WTC11 (cell line): Measurements from ENCODE around the gene WRAP73. TPM values are rescaled to one million over a fixed set of nuclear protein-coding genes. Genes with fewer than 3 reads are reported as not detected.

ENCODE experiments used
- ATAC-seq: fragments of 200-7000 bp; cut with Tn5 transposase; 2 replicates; pipeline ENCODE4 v1.10.0; 2021; ENCODE audit warnings: mild to moderate bottlenecking, moderate library complexity
- CTCF ChIA-PET: fragments of 300-600 bp; sonication (Branson Sonifier 250); formaldehyde crosslinking; loops from one replicate; lab custom pipeline; 2021; ENCODE audit warnings: antibody characterized with exemption; lab: Charles Lee
- POLR2A ChIA-PET: fragments of 350-600 bp; sonication (Branson Sonifier 250); formaldehyde crosslinking; loops from one replicate; lab custom pipeline; 2021; ENCODE audit warnings: antibody characterized with exemption; lab: Charles Lee
- DNase-seq: peaks from one replicate; pipeline ENCODE4 v3.0.0; 2021; ENCODE audit warnings: low spot score
- H3K27ac Mint-ChIP-seq: 2 replicates; pipeline ENCODE4 v1.8.0; 2021; ENCODE audit warnings: mixed read lengths
- H3K27me3 Mint-ChIP-seq: 2 replicates; pipeline ENCODE4 v1.8.0; 2021; ENCODE audit warnings: low read depth, mild to moderate bottlenecking, moderate library complexity, mixed read lengths
- H3K36me3 Mint-ChIP-seq: 2 replicates; pipeline ENCODE4 v1.8.0; 2021; ENCODE audit warnings: mixed read lengths
- H3K4me1 Mint-ChIP-seq: 2 replicates; pipeline ENCODE4 v1.8.0; 2022; ENCODE audit warnings: mixed read lengths
- H3K4me3 Mint-ChIP-seq: 2 replicates; pipeline ENCODE4 v1.8.0; 2021; ENCODE audit warnings: mild to moderate bottlenecking, moderate library complexity, mixed read lengths
- H3K9me3 Mint-ChIP-seq: 2 replicates; pipeline ENCODE4 v1.8.0; 2021; ENCODE audit warnings: mixed read lengths
- ATF6 ChIP-seq: sonication (generic); formaldehyde crosslinking; IDR thresholded peaks from 2 replicates; pipeline ENCODE4 v1.8.1; 2023; ENCODE audit warnings: mild to moderate bottlenecking, missing genetic modification reagents
- CREB1 ChIP-seq: sonication (generic); formaldehyde crosslinking; IDR thresholded peaks from 2 replicates; pipeline ENCODE4 v1.8.0; 2023; ENCODE audit warnings: mild to moderate bottlenecking, missing genetic modification reagents
- E2F1 ChIP-seq: sonication (generic); formaldehyde crosslinking; IDR thresholded peaks from 2 replicates; pipeline ENCODE4 v1.8.0; 2022; ENCODE audit warnings: mild to moderate bottlenecking, missing genetic modification reagents
- FOXK1 ChIP-seq: sonication (generic); formaldehyde crosslinking; IDR thresholded peaks from 2 replicates; pipeline ENCODE4 v1.8.0; 2022; ENCODE audit warnings: mild to moderate bottlenecking, moderate library complexity, missing genetic modification reagents
- FOXP4 ChIP-seq: sonication (generic); formaldehyde crosslinking; IDR thresholded peaks from 2 replicates; pipeline ENCODE4 v1.8.0; 2022; ENCODE audit warnings: mild to moderate bottlenecking, missing genetic modification reagents
- IRF2 ChIP-seq: sonication (generic); formaldehyde crosslinking; IDR thresholded peaks from 2 replicates; pipeline ENCODE4 v1.8.0; 2022; ENCODE audit warnings: low read depth, missing genetic modification reagents, borderline replicate concordance
- KAT7 ChIP-seq: sonication (generic); formaldehyde crosslinking; IDR thresholded peaks from 2 replicates; pipeline ENCODE4 v1.8.1; 2023; ENCODE audit warnings: missing genetic modification reagents, mild to moderate bottlenecking, borderline replicate concordance
- MAX ChIP-seq: sonication (generic); formaldehyde crosslinking; IDR thresholded peaks from 2 replicates; pipeline ENCODE4 v1.8.0; 2022; ENCODE audit warnings: mild to moderate bottlenecking, missing genetic modification reagents
- NFE2L1 ChIP-seq: sonication (generic); formaldehyde crosslinking; IDR thresholded peaks from 2 replicates; pipeline ENCODE4 v1.8.1; 2023; ENCODE audit warnings: missing genetic modification reagents
- NFYB ChIP-seq: sonication (generic); formaldehyde crosslinking; conservative IDR thresholded peaks from 2 replicates; pipeline ENCODE4 v1.8.0; 2022; ENCODE audit warnings: low read depth, missing genetic modification reagents
- NR1H2 ChIP-seq: sonication (generic); formaldehyde crosslinking; IDR thresholded peaks from 2 replicates; pipeline ENCODE4 v1.9.0; 2021; ENCODE audit warnings: mild to moderate bottlenecking, moderate library complexity, missing genetic modification reagents
- NR2C2 ChIP-seq: sonication (generic); formaldehyde crosslinking; IDR thresholded peaks from 2 replicates; pipeline ENCODE4 v1.8.0; 2022; ENCODE audit warnings: mild to moderate bottlenecking, missing genetic modification reagents
- OVOL2 ChIP-seq: fragments of 250-450 bp; sonication (Bioruptor Pico); IDR thresholded peaks from 2 replicates; pipeline ENCODE4 v1.9.0; 2021; ENCODE audit warnings: mild to moderate bottlenecking, borderline replicate concordance
- PREB ChIP-seq: sonication (generic); formaldehyde crosslinking; IDR thresholded peaks from 2 replicates; pipeline ENCODE4 v1.8.1; 2022; ENCODE audit warnings: mild to moderate bottlenecking, missing genetic modification reagents, moderate library complexity, borderline replicate concordance
- PRRX2 ChIP-seq: fragments of 250-450 bp; sonication (Bioruptor Pico); IDR thresholded peaks from 2 replicates; pipeline ENCODE4 v1.8.0; 2021; ENCODE audit warnings: mild to moderate bottlenecking
- SMAD4 ChIP-seq: sonication (generic); formaldehyde crosslinking; IDR thresholded peaks from 2 replicates; pipeline ENCODE4 v1.8.0; 2022; ENCODE audit warnings: mild to moderate bottlenecking, missing genetic modification reagents
- TCF7 ChIP-seq: sonication (generic); formaldehyde crosslinking; IDR thresholded peaks from 2 replicates; pipeline ENCODE4 v1.8.0; 2022; ENCODE audit warnings: mild to moderate bottlenecking, low read depth, missing genetic modification reagents, moderate library complexity
- ZNF121 ChIP-seq: sonication (generic); formaldehyde crosslinking; IDR thresholded peaks from 2 replicates; pipeline ENCODE4 v1.8.0; 2023; ENCODE audit warnings: missing genetic modification reagents
- ZNF138 ChIP-seq: sonication (generic); formaldehyde crosslinking; conservative IDR thresholded peaks from 2 replicates; pipeline ENCODE4 v1.8.1; 2022; ENCODE audit warnings: mild to moderate bottlenecking, moderate library complexity, missing genetic modification reagents
- ZNF317 ChIP-seq: sonication (generic); formaldehyde crosslinking; IDR thresholded peaks from 2 replicates; pipeline ENCODE4 v1.8.1; 2023; ENCODE audit warnings: low read depth, mild to moderate bottlenecking, moderate library complexity, missing genetic modification reagents, borderline replicate concordance
- total RNA-seq: library from RNA; stranded (reverse); gene quantifications from 3 replicates; pipeline ENCODE4 v1.2.3, GENCODE V29; 2021
- TF ChIP-seq, protein P1 (sequence below): sonication (generic); formaldehyde crosslinking; IDR thresholded peaks from 2 replicates; pipeline ENCODE4 v1.8.0; 2023; ENCODE audit warnings: missing genetic modification reagents
- TF ChIP-seq, protein P2 (sequence below): fragments of 250-450 bp; sonication (Bioruptor Pico); IDR thresholded peaks from 2 replicates; pipeline ENCODE4 v1.8.0; 2021; ENCODE audit warnings: mild to moderate bottlenecking

WRAP73 gene
- total RNA-seq, 1 experiment from 2014 or later, result 39.2 TPM

DNA sequence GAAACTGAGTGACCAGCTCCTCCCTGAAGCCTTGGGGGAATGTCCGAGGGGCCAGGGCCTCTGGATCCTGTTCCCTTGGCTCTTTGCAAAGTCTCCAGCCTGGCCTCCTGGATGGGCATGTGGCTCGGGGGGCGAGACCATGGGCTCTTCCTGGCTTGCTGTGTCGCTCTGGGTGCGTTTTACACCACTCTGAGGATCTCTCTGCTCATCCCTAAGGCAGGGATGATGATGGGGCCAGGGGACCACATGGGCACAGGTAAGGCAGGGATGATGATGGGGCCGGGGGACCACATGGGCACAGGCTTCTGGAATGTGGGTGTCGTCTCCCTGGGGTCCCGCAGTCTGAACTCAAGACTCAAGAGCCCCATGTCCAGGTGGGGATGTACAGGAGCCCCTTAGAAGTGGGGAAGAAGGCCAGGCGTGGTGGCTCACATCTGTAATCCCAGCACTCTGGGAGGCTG, 20.1 kb upstream of the WRAP73 start:
- TF ChIP-seq NFE2L1 (CRISPR knock-in tag) (no peak), KAT7 (no peak), SMAD4 (CRISPR knock-in tag) (no peak), CREB1 (CRISPR knock-in tag) (no peak), NFYB (CRISPR knock-in tag) (no peak)
- TF ChIP-seq, protein P1, sequence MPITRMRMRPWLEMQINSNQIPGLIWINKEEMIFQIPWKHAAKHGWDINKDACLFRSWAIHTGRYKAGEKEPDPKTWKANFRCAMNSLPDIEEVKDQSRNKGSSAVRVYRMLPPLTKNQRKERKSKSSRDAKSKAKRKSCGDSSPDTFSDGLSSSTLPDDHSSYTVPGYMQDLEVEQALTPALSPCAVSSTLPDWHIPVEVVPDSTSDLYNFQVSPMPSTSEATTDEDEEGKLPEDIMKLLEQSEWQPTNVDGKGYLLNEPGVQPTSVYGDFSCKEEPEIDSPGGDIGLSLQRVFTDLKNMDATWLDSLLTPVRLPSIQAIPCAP (CRISPR knock-in tag), result no peak
- TF ChIP-seq, all 79 proteins: peak for 0
- CTCF ChIA-PET, result interaction anchor here (2.0 to 2.4 kb wide), 2 partner anchors 26 to 54 kb away, joined by 8 to 15 read pairs; no protein-coding TSS in a partner anchor
- H3K4me1 Mint-ChIP-seq, result peaks cover 26% of the 10 kb centered on the region
- peak; percentile 4 for DNase-seq
- ATAC-seq, result no peak
- no peaks in the 10 kb centered on the region; the same call in 1 of the 2 replicates for H3K27me3 Mint-ChIP-seq
- H3K36me3 Mint-ChIP-seq, result no peaks in the 10 kb centered on the region
- H3K9me3 Mint-ChIP-seq, result no peaks in the 10 kb centered on the region
- no peak overlapping the region for H3K4me3 Mint-ChIP-seq
- POLR2A ChIA-PET, result no interaction called here
- H3K27ac Mint-ChIP-seq, result no peak overlapping the region

- peaks cover 26% of the 10 kb centered on the region for H3K4me1 Mint-ChIP-seq
- no peak for ATAC-seq
- H3K27me3 Mint-ChIP-seq, result no peaks in the 10 kb centered on the region; the same call in 1 of the 2 replicates
- no peak overlapping the region for H3K27ac Mint-ChIP-seq
- POLR2A ChIA-PET, result no interaction called here
- CTCF ChIA-PET, result interaction anchor here (1.0 to 2.0 kb wide), 6 partner anchors 16 to 178 kb away, joined by 3 to 15 read pairs (median 4); no protein-coding TSS in a partner anchor
- TF ChIP-seq E2F1 (CRISPR knock-in tag), result no peak
- no peak for TF ChIP-seq FOXP4 (CRISPR knock-in tag)
- TF ChIP-seq IRF2 (CRISPR knock-in tag), result no peak
- no peaks in the 10 kb centered on the region for H3K9me3 Mint-ChIP-seq
- peak; percentile 9 for DNase-seq
- H3K36me3 Mint-ChIP-seq, result no peaks in the 10 kb centered on the region
- no peak overlapping the region for H3K4me3 Mint-ChIP-seq
These were observed 19.5 kb upstream of the WRAP73 start for GRCh38 chr1:3669421-3669821.

DNA sequence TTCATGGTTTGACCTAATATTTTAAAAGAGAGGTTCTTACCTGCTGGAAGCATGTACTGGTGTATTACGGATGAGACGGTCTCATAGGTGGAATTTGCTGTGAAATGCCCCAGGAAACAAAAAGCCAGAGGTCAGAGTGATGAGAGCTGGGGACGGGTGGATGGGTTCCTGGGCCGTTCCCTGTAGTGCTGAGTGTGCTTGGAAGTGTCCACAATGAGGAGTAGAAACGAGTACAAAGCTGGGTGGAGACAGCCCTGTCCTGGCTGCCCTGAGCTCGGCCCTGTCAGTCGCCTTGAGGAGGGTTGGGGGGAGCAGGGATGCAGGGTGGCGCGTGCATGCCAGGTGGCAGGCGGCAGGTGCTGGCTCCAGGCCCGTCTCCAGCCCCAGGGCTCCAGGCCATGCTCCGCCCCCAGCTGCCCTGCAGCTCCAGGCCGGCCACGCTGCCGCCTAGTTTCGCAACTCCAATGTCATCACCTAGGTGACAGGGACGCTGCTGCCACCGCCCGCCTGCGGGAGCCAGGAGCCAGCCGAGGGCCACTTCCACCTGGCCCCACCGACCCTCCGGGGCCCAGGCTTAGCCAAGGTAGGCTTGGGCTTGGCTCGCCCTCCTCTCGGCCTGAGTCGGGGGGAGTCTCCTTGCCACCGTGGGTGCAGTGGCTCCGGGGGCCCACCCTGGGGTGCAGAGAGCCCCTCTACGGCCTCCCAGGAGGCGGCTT, 18.8 kb upstream of the WRAP73 start:
- no peaks in the 10 kb centered on the region; the same call in 1 of the 2 replicates for H3K27me3 Mint-ChIP-seq
- peak; percentile 83 for ATAC-seq

More for the DNA sequence above, 18.8 kb upstream of the WRAP73 start:
- Mint-ChIP-seq H3K27ac (no peak overlapping the region), H3K36me3 (no peaks in the 10 kb centered on the region), H3K4me3 (no peak overlapping the region), H3K4me1 (peaks cover 26% of the 10 kb centered on the region), H3K9me3 (no peaks in the 10 kb centered on the region)
- peak; percentile 55; the same call in 1 of the 2 replicates for TF ChIP-seq FOXK1
- no peak for TF ChIP-seq CREB1 (CRISPR knock-in tag)
- no peak for TF ChIP-seq NR2C2 (CRISPR knock-in tag)
- no peak for TF ChIP-seq PRRX2 (CRISPR knock-in tag)
- TF ChIP-seq MAX (CRISPR knock-in tag), result peak; percentile 59; the same call in 1 of the 2 replicates
- peak; percentile 64; the same call in 1 of the 2 replicates for TF ChIP-seq ZNF121 (CRISPR knock-in tag)
- TF ChIP-seq, protein P2, sequence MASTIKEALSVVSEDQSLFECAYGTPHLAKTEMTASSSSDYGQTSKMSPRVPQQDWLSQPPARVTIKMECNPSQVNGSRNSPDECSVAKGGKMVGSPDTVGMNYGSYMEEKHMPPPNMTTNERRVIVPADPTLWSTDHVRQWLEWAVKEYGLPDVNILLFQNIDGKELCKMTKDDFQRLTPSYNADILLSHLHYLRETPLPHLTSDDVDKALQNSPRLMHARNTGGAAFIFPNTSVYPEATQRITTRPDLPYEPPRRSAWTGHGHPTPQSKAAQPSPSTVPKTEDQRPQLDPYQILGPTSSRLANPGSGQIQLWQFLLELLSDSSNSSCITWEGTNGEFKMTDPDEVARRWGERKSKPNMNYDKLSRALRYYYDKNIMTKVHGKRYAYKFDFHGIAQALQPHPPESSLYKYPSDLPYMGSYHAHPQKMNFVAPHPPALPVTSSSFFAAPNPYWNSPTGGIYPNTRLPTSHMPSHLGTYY (CRISPR knock-in tag), result no peak
- TF ChIP-seq TCF7, result no peak
- TF ChIP-seq ATF6 (CRISPR knock-in tag), result no peak
- no peak for TF ChIP-seq OVOL2
- no peak for TF ChIP-seq NR1H2 (CRISPR knock-in tag)
- TF ChIP-seq PREB, result no peak
- TF ChIP-seq ZNF138 (CRISPR knock-in tag), result no peak
- no peak for TF ChIP-seq ZNF317 (CRISPR knock-in tag)
- DNase-seq, result peak; percentile 75
- CTCF ChIA-PET, result interaction anchor here (1.0 to 2.0 kb wide), 6 partner anchors 16 to 178 kb away, joined by 3 to 15 read pairs (median 4); no protein-coding TSS in a partner anchor
- POLR2A ChIA-PET, result no interaction called here
